ENCODE measurements around the gene CDIP1. TPM values are rescaled to one million over a fixed set of nuclear protein-coding genes. Genes with fewer than 3 reads are reported as not detected.

CDIP1 gene
- total RNA-seq, 2 experiments from 2014 or later, result 31.9 to 35.7 TPM

DNA sequence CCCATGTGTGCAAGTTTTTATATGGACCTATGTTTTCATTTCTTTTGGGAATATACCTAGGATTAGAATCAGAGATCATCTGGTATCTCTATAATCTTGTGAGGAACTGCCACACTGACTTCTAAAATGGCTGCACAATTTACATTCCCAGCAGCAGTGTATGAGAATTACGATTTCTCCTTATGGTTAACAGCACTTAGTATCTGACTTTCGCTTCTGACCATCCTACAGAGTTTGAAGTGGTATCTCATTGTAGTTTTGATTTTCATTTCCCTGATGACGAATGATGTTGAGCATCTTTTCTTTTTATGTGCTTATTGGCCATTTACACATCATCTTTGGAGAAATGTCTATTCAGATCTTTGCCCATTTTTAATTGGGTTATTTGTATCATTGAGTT, 27.6 kb upstream of the CDIP1 start:
- Mint-ChIP-seq H3K27ac (no peak overlapping the region), H3K27me3 (ENCODE audit: low read depth) (no peaks in the 10 kb centered on the region), H3K9me3 (no peaks in the 10 kb centered on the region), H3K4me3 (no peak overlapping the region), H3K4me1 (ENCODE audit: low read depth) (peaks cover 3% of the 10 kb centered on the region), H3K36me3 (ENCODE audit: low read depth) (no peaks in the 10 kb centered on the region)
- no peak for DNase-seq
- CTCF ChIA-PET, result no interaction called here
- intact Hi-C loops (cut with micrococcal nuclease), result no loop called here

DNA sequence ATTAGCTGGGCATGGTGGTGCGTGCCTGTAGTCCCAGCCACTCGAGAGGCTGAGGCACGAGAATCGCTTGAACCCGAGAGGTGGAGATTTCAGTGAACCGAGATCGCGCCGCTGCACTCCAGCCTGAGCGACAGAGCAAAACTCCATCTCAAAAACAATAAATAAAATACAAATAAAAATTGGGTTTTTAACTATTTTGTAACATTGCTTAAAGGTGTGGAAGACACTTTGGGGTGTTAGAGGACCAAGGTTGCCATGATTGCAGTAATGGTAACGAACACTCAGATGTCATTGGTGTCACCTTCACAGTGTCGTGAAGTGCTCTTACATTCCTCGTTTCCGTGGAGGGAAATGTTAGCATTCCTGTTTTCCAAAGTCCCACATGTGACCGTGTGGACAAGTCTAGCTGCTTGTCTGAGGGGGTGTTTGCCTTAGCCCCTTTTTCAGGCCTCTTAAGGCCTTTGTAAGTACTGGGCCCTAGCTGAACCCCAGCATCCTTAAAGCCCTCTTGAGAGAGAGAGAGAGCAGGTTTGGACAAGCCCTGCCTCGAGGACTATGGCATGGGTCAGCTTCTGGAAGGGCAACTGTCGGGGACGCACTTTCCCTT, 26.2 kb upstream of the CDIP1 start:
- H3K4me3 Mint-ChIP-seq, result no peak overlapping the region
- no peaks in the 10 kb centered on the region for H3K27me3 Mint-ChIP-seq (ENCODE audit: low read depth)
- peaks cover 3% of the 10 kb centered on the region for H3K4me1 Mint-ChIP-seq (ENCODE audit: low read depth)
- no peak for DNase-seq
- H3K27ac Mint-ChIP-seq, result no peak overlapping the region
- no peaks in the 10 kb centered on the region for H3K36me3 Mint-ChIP-seq (ENCODE audit: low read depth)
- no peaks in the 10 kb centered on the region for H3K9me3 Mint-ChIP-seq
- intact Hi-C loops (cut with micrococcal nuclease), result no loop called here
- CTCF ChIA-PET, result interaction anchor here (0.6 to 1.0 kb wide), 2 partner anchors 21 to 166 kb away, joined by 4 to 7 read pairs; no protein-coding TSS in a partner anchor

DNA sequence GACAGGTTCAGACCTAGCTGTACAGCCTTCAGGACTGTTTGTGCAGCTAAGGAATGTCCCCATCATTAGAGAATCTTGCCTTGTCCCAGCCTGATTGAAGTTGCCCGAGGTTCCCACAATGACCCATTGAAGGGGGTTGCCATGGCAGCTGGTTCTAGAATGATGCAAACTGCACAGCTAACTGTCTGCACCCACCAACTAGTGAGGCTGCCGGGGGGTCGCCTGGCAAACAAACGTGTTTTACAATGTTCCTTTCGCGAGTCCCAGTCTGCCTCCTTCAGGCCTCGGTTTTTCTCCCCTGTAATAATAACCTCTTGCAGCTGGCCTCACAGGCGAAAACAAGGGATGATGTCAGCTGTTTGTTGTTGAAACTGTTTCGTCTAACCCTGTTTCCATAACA, 23.0 kb upstream of the CDIP1 start:
- intact Hi-C loops (cut with micrococcal nuclease), result no loop called here
- H3K27me3 Mint-ChIP-seq (ENCODE audit: low read depth), result no peaks in the 10 kb centered on the region
- H3K9me3 Mint-ChIP-seq, result no peaks in the 10 kb centered on the region
- H3K36me3 Mint-ChIP-seq (ENCODE audit: low read depth), result no peaks in the 10 kb centered on the region
- peaks cover 2% of the 10 kb centered on the region for H3K4me1 Mint-ChIP-seq (ENCODE audit: low read depth)
- no peak overlapping the region for H3K27ac Mint-ChIP-seq
- no peak for DNase-seq
- CTCF ChIA-PET, result interaction anchor here (1.1 kb wide), 1 partner anchor 54 kb away, joined by 8 read pairs; no protein-coding TSS in a partner anchor
- H3K4me3 Mint-ChIP-seq, result no peak overlapping the region

DNA sequence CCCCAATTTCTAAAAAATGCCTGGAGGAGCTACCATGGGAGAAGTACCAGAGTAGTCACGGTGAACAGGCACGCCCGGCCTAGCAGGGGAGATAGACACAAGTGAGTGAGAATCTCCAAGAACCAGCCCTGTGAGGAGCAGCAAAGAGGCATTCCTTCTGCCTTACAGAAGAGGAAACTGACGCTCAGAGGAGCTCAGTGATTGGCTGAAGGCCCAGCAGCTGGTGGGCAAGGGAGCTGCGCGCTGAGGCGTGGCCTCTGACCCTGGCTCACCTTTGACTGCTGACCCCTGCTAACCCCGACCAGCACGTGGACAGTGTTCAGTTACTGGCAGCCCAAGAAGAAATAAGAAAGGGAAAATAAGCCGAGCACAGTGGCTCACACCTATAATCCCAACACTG, 19.4 kb upstream of the CDIP1 start:
- no peak for DNase-seq
- CTCF ChIA-PET, result no interaction called here
- H3K9me3 Mint-ChIP-seq, result no peaks in the 10 kb centered on the region
- H3K27ac Mint-ChIP-seq, result no peak overlapping the region
- H3K27me3 Mint-ChIP-seq (ENCODE audit: low read depth), result no peaks in the 10 kb centered on the region
- no peaks in the 10 kb centered on the region for H3K36me3 Mint-ChIP-seq (ENCODE audit: low read depth)
- H3K4me1 Mint-ChIP-seq (ENCODE audit: low read depth), result no peaks in the 10 kb centered on the region
- no peak overlapping the region for H3K4me3 Mint-ChIP-seq
- intact Hi-C loops (cut with micrococcal nuclease), result no loop called here

DNA sequence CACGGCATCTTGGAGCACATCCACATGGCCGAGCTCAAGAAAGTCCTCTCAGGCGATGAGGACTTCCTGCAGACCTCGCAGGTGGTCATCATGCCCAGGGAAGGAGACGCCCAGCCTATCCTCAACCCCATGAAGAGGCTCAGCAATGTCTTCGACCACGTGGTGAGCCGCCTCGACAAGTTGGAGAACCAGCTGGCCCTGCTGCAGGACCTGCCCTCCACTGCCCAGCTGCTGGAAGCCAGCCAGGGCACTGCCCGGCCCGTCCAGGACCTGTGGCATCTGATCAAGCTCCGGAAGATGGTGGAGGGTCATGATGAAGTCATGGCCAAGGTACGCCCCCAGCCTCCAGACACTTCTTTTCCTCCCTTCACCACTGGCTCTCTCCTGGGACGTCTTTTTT, 18.0 kb upstream of the CDIP1 start:
- H3K27ac Mint-ChIP-seq, result no peak overlapping the region
- no peak overlapping the region for H3K4me3 Mint-ChIP-seq
- CTCF ChIA-PET, result interaction anchor here (0.7 to 1.1 kb wide), 2 partner anchors 25 to 49 kb away, joined by 3 to 7 read pairs; no protein-coding TSS in a partner anchor
- H3K9me3 Mint-ChIP-seq, result no peaks in the 10 kb centered on the region
- DNase-seq, result no peak
- no peaks in the 10 kb centered on the region for H3K36me3 Mint-ChIP-seq (ENCODE audit: low read depth)
- intact Hi-C loops (cut with micrococcal nuclease), result no loop called here
- no peaks in the 10 kb centered on the region for H3K4me1 Mint-ChIP-seq (ENCODE audit: low read depth)
- H3K27me3 Mint-ChIP-seq (ENCODE audit: low read depth), result no peaks in the 10 kb centered on the region

DNA sequence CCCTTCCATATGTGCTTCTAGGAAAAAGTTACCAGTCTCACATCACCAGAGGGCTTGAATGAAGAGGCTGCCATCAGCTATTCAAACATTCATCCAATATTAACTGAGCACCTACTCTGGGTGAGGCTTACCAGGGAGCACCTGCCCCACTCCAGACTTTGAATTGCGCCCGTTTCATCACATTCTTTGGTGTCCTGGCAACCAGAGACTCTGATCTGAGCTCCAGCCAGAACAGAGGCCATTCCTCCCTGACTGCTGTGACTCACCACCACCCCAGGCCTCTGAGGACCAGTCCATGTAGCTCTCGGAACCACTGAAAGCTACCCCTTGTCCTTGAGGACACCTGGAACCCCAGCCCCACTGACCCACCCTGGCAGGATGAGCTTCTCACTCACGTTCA, 17.5 kb upstream of the CDIP1 start, which contains the start of gene C16orf96:
Gene C16orf96, plus strand, starts transcription at position 229 of the 400 bp plus-strand sequence. Its CDS starts 150 bp downstream, at position 379.
- Mint-ChIP-seq H3K4me3 (no peak within 1 kb of the TSS), H3K27ac (no peak within 1 kb of the TSS)

DNA sequence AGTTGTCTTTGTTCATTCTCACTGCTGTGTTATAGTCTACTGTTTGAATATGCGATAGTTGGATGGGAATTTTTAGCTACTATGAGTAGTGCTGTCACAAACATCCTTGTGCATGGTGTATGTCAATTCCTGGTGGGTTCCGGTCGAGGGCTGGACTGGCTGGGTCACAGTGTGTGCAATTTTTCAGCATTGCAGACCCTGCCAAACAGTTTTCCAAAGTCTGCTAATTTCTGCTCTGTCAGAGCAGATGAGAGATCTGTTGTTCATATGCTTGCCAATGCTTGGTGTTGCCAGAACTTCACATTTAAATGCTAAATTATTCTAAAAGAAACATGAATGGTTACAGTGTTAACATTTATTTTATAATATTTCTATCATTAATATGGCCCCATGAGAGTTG, 14.0 kb upstream of the CDIP1 start:
- no peaks in the 10 kb centered on the region for H3K36me3 Mint-ChIP-seq (ENCODE audit: low read depth)
- H3K9me3 Mint-ChIP-seq, result no peaks in the 10 kb centered on the region
- H3K27me3 Mint-ChIP-seq (ENCODE audit: low read depth), result no peaks in the 10 kb centered on the region
- peaks cover 5% of the 10 kb centered on the region for H3K4me1 Mint-ChIP-seq (ENCODE audit: low read depth)
- no peak overlapping the region for H3K4me3 Mint-ChIP-seq
- intact Hi-C loops (cut with micrococcal nuclease), result no loop called here
- no peak overlapping the region for H3K27ac Mint-ChIP-seq
- no peak for DNase-seq
- CTCF ChIA-PET, result interaction anchor here (0.6 to 2.4 kb wide), 2 partner anchors 34 to 46 kb away, joined by 3 to 7 read pairs; no protein-coding TSS in a partner anchor

More for the DNA sequence above, 17.5 kb upstream of the CDIP1 start, which contains the start of gene C16orf96:
- no peaks in the 10 kb centered on the region for H3K27me3 Mint-ChIP-seq (ENCODE audit: low read depth)
- H3K9me3 Mint-ChIP-seq, result no peaks in the 10 kb centered on the region
- no peaks in the 10 kb centered on the region for H3K36me3 Mint-ChIP-seq (ENCODE audit: low read depth)
- no peak for DNase-seq
- no peaks in the 10 kb centered on the region for H3K4me1 Mint-ChIP-seq (ENCODE audit: low read depth)
- CTCF ChIA-PET, result interaction anchor here (0.7 to 1.1 kb wide), 2 partner anchors 26 to 49 kb away, joined by 3 to 7 read pairs; no protein-coding TSS in a partner anchor
- intact Hi-C loops (cut with micrococcal nuclease), result no loop called here

DNA sequence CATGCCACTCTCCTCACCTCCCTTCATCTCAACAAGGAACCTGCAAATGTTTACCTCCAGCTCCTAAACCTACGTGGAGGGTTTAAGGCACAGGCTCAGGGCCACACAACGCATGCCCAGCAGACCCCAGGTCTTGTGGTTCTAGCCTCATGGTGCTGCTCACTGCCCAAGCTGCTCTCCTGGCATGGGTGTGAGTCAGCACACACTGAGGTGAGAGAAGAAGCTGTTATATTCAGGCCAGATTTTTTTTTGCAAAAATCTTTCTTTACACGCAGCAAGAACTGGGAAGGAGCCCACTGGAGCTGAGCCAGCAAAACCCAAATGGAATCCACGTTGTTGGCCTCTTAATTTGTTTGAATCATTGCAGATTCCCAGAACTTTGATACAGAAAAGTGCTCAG, 12.0 kb upstream of the CDIP1 start:
- intact Hi-C loops (cut with micrococcal nuclease), result no loop called here
- no peaks in the 10 kb centered on the region for H3K27me3 Mint-ChIP-seq (ENCODE audit: low read depth)
- H3K4me1 Mint-ChIP-seq (ENCODE audit: low read depth), result peaks cover 5% of the 10 kb centered on the region
- no peak overlapping the region for H3K27ac Mint-ChIP-seq
- no peaks in the 10 kb centered on the region for H3K9me3 Mint-ChIP-seq
- no peak overlapping the region for H3K4me3 Mint-ChIP-seq
- H3K36me3 Mint-ChIP-seq (ENCODE audit: low read depth), result no peaks in the 10 kb centered on the region
- CTCF ChIA-PET, result interaction anchor here (2.4 to 7.0 kb wide), 4 partner anchors 32 to 73 kb away, joined by 7 to 81 read pairs (median 10); partner anchors contain the start of gene HMOX2
- no peak for DNase-seq

DNA sequence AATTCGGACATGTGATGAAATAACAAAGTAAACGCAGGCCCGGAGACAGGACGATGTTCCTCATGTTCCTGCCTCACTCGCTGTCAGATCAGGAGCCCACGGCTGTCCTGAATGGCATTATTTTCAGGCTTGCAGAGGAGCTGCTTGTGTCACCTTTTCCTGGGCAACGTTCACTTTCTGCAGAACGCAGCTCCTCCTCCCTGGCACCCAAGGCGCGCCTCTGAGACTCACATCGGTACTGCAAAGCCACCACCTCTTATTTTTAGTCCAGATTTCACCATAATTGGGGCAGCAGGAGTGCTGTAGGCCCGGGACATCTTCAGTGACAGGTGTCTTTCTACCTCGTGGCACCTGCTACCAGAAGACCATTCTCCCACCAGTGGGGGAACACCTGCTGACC, 9.6 kb upstream of the CDIP1 start:
- Mint-ChIP-seq H3K27me3 (ENCODE audit: low read depth) (no peaks in the 10 kb centered on the region), H3K4me1 (ENCODE audit: low read depth) (peaks cover 5% of the 10 kb centered on the region), H3K36me3 (ENCODE audit: low read depth) (no peaks in the 10 kb centered on the region), H3K4me3 (no peak overlapping the region), H3K9me3 (no peaks in the 10 kb centered on the region), H3K27ac (no peak overlapping the region)
- no peak for DNase-seq
- CTCF ChIA-PET, result interaction anchor here (0.6 to 7.0 kb wide), 13 partner anchors 9 to 112 kb away, joined by 3 to 81 read pairs (median 5); partner anchors contain the start of genes CDIP1 and HMOX2
- intact Hi-C loops (cut with micrococcal nuclease), result loop anchor here (1.0 kb wide), 2 partner anchors 30 to 42 kb away; no protein-coding TSS in a partner anchor

DNA sequence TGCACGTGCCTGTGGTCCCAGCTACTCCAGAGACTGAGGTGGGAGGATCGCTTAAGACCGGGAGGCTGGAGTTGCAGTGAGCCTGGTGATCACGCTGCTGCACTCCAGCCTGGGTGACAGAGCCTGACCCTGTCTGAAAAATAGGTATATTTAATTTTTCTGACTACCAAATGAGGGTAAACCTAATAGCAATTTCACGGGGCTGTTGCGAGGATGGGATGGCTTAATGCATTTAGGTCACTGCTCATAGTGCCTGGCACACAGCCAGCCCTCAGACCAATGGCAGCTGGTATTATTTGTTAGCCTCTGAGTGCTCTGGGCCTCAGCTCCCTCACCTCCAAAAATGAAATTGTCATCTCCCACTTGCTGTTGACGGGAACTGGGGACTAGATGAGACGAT, 5.9 kb upstream of the CDIP1 start:
- H3K4me3 Mint-ChIP-seq, result no peak overlapping the region
- H3K36me3 Mint-ChIP-seq (ENCODE audit: low read depth), result no peaks in the 10 kb centered on the region
- intact Hi-C loops (cut with micrococcal nuclease), result no loop called here
- no peak overlapping the region for H3K27ac Mint-ChIP-seq
- CTCF ChIA-PET, result interaction anchor here (7.0 kb wide), 1 partner anchor 38 kb away, joined by 81 read pairs; no protein-coding TSS in a partner anchor
- peaks cover 4% of the 10 kb centered on the region for H3K4me1 Mint-ChIP-seq (ENCODE audit: low read depth)
- no peaks in the 10 kb centered on the region for H3K27me3 Mint-ChIP-seq (ENCODE audit: low read depth)
- H3K9me3 Mint-ChIP-seq, result peaks cover 6% of the 10 kb centered on the region
- DNase-seq, result no peak

DNA sequence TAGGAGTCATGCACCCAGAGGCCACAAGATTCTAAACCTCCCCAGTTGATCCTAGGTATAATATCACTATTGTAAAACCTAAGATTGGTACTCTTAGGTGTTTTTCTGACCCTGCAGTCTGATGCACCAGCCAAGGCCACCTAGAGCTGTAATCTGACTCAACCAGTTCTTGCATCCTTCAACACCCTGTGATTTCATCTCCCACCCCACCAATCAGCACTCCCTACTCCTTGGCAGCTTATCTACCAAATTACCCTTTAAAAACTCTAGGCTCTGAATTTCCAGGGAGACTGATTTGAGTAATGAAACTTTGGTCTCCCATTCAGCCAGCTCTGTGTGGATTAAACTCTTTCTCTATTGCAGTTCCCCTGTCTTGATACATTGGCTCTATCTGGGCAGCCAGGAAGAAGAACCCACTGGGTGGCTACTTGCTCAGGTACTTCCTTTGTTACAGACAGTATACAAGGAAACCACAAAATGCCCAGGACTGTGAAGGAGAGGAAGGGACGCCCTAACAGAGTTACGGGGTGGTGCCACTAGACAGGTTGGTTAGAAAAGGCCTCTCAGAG, 1.2 kb upstream of the CDIP1 start:
- CTCF ChIA-PET, result interaction anchor here (0.6 to 3.1 kb wide), 4 partner anchors 9 to 165 kb away, joined by 3 to 9 read pairs (median 4); no protein-coding TSS in a partner anchor
- Mint-ChIP-seq H3K27ac (no peak overlapping the region), H3K27me3 (ENCODE audit: low read depth) (no peaks in the 10 kb centered on the region), H3K9me3 (peaks cover 6% of the 10 kb centered on the region), H3K36me3 (ENCODE audit: low read depth) (peaks cover 2% of the 10 kb centered on the region), H3K4me3 (no peak overlapping the region), H3K4me1 (ENCODE audit: low read depth) (peaks cover 32% of the 10 kb centered on the region)
- intact Hi-C loops (cut with micrococcal nuclease), result loop anchor here (2.0 to 10.0 kb wide), 4 partner anchors 33 to 555 kb away; partner anchors contain the start of genes EEF2KMT and PAM16
- DNase-seq, result no peak

DNA sequence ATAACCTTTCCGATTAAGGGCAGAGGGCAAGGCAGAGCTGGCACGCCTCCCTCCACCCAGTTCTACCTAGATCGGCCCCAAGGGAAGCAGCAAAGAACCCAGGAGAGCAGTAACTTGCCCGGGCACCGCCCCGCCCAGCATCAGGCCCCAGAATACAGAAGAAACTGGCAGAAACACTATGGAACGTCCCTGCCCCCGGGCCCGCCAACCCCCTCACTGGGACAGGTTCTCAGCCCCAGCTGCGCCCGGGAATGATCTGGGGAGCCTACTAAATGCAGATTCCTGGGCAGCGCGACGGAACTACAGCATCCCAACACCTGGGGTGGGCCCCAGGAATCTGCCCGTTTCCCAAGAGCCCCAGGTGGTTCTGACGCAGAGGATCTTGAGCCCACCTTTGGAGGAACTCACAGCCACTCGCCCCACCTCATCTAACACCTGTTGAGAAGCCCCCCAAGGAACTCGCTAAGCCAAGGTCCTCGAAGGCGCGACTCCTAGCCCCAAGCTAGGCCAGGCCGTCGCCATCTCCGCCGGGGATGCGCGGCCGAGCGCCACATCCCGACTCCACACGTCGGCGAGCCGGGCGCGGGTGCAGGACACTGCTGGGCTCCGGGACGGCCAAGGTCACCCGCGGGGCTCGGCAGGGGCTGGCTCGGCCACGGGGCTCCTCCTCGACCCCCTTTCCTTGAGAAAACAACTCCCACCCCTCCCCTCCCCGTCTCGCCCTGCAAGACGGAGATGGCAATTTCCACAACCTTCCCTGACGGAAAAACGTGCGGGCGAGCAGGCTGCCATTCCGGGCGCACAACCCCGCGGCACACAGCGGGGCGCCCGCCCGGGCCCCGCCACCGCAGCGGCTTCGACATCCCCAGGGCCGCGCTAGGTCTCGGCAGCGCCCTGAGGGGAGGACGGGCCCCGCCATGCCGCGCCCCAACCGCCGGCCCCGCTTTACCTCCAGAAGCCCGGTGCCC, 913 bp downstream of the CDIP1 start:
- Mint-ChIP-seq H3K36me3 (ENCODE audit: low read depth) (peaks cover 6% of the 10 kb centered on the region), H3K27ac (peak overlapping the region; percentile 54), H3K4me3 (peak overlapping the region; percentile 77), H3K4me1 (ENCODE audit: low read depth) (peaks cover 43% of the 10 kb centered on the region), H3K27me3 (ENCODE audit: low read depth) (no peaks in the 10 kb centered on the region), H3K9me3 (peaks cover 6% of the 10 kb centered on the region)
- intact Hi-C loops (cut with micrococcal nuclease), result loop anchor here (1.0 to 10.0 kb wide), 8 partner anchors 8 to 557 kb away; partner anchors contain the start of genes EEF2KMT, HMOX2, PAM16 and ROGDI
- DNase-seq, result peak; percentile 21
- CTCF ChIA-PET, result no interaction called here

Data from activated naive CD4-positive, alpha-beta T cell treated with anti-CD3 and anti-CD28 coated beads for 36 hours (primary cell).